ENCODE data around the gene MSANTD1.

Gene MSANTD1

GRCh38 chr4:3304831-3305609 lies 56.1 kb downstream of the MSANTD1 start:
- DNase-seq, result no peak

- DNase-seq, result no peak
These were observed 56.8 kb downstream of the MSANTD1 start for GRCh38 chr4:3305610-3306371.
